HEK293 (cell line): ENCODE measurements around the gene PWWP2A.
A peak's percentile ranks its signal among the peaks of the same experiment; 100 is the strongest.

Experiments
- BCL11A ChIP-seq: fragments of 450-650 bp; formaldehyde crosslinking; IDR thresholded peaks from 2 replicates; pipeline ENCODE4 v1.5.1; 2016; ENCODE audit warnings: low read depth, missing biosample characterization, missing genetic modification characterization
- GFI1B ChIP-seq: fragments of 450-650 bp; formaldehyde crosslinking; IDR thresholded peaks from 2 replicates; pipeline ENCODE4 v1.5.1; 2016; ENCODE audit warnings: missing biosample characterization, missing genetic modification characterization
- KLF16 ChIP-seq: fragments of 450-650 bp; formaldehyde crosslinking; IDR thresholded peaks from 2 replicates; pipeline ENCODE4 v1.5.1; 2017; ENCODE audit warnings: missing biosample characterization, missing genetic modification characterization
- KLF8 ChIP-seq: fragments of 450-650 bp; formaldehyde crosslinking; IDR thresholded peaks from 2 replicates; pipeline ENCODE4 v1.5.1; 2016; ENCODE audit warnings: missing biosample characterization, missing genetic modification characterization
- SETDB1 ChIP-seq: IDR thresholded peaks from one replicate; pipeline ENCODE4 v1.6.1; 2017; ENCODE audit warnings: mild to moderate bottlenecking, low read length, moderate library complexity, mixed read lengths; ENCODE audit not compliant: insufficient read length
- SP3 ChIP-seq: fragments of 450-650 bp; formaldehyde crosslinking; IDR thresholded peaks from 2 replicates; pipeline ENCODE4 v1.5.1; 2016; ENCODE audit warnings: missing biosample characterization, missing genetic modification characterization
- ZEB2 ChIP-seq: fragments of 450-650 bp; formaldehyde crosslinking; IDR thresholded peaks from 2 replicates; pipeline ENCODE4 v1.5.1; 2016; ENCODE audit warnings: missing biosample characterization, missing genetic modification characterization
- ZIC2 ChIP-seq: fragments of 450-650 bp; formaldehyde crosslinking; IDR thresholded peaks from 2 replicates; pipeline ENCODE4 v1.5.1; 2016; ENCODE audit warnings: missing biosample characterization, missing genetic modification characterization
- ZNF146 ChIP-seq: fragments of 450-650 bp; formaldehyde crosslinking; IDR thresholded peaks from 2 replicates; pipeline ENCODE4 v1.5.1; 2016; ENCODE audit warnings: missing biosample characterization, missing genetic modification characterization
- ZNF16 ChIP-seq: fragments of 450-650 bp; formaldehyde crosslinking; IDR thresholded peaks from 2 replicates; pipeline ENCODE4 v1.5.1; 2016; ENCODE audit warnings: low read depth, missing biosample characterization, missing genetic modification characterization
- ZNF174 ChIP-seq: fragments of 450-650 bp; formaldehyde crosslinking; IDR thresholded peaks from 2 replicates; pipeline ENCODE4 v1.5.0; 2017; ENCODE audit warnings: missing biosample characterization, mild to moderate bottlenecking, missing genetic modification characterization
- ZNF202 ChIP-seq: fragments of 450-650 bp; formaldehyde crosslinking; IDR thresholded peaks from 2 replicates; pipeline ENCODE4 v1.5.1; 2016; ENCODE audit warnings: missing biosample characterization, missing genetic modification characterization, borderline replicate concordance
- ZNF23 ChIP-seq: fragments of 450-650 bp; formaldehyde crosslinking; IDR thresholded peaks from 2 replicates; pipeline ENCODE4 v1.5.1; 2016; ENCODE audit warnings: missing biosample characterization, missing genetic modification characterization, borderline replicate concordance
- ZNF274 ChIP-seq, 2 experiments: fragments of 200-500 bp in 1 of 2; fragments of 450-650 bp in 1 of 2; sonication (Bioruptor generic) in 1 of 2; formaldehyde crosslinking in 1 of 2; IDR thresholded peaks; 2 replicates each; pipeline versions ENCODE4 v1.5.1 to v1.6.1; 2014 to 2016; ENCODE audit warnings: borderline replicate concordance in 1 of 2, inconsistent platforms in 1 of 2, low read length in 1 of 2, missing biosample characterization in 1 of 2, missing genetic modification characterization in 1 of 2
- ZNF324 ChIP-seq: fragments of 450-650 bp; formaldehyde crosslinking; IDR thresholded peaks from 2 replicates; pipeline ENCODE4 v1.5.1; 2016; ENCODE audit warnings: missing biosample characterization, missing genetic modification characterization
- ZNF37A ChIP-seq: fragments of 450-650 bp; IDR thresholded peaks from 2 replicates; pipeline ENCODE4 v1.5.1; 2018; ENCODE audit warnings: missing biosample characterization, missing genetic modification characterization
- ZNF404 ChIP-seq: fragments of 450-650 bp; formaldehyde crosslinking; IDR thresholded peaks from 2 replicates; pipeline ENCODE4 v1.5.1; 2017; ENCODE audit warnings: missing biosample characterization, missing genetic modification characterization
- ZNF510 ChIP-seq: fragments of 450-650 bp; formaldehyde crosslinking; IDR thresholded peaks from 2 replicates; pipeline ENCODE4 v1.5.1; 2018; ENCODE audit warnings: mild to moderate bottlenecking, missing genetic modification characterization, missing biosample characterization; ENCODE audit not compliant: insufficient replicate concordance
- ZNF514 ChIP-seq: fragments of 450-650 bp; formaldehyde crosslinking; IDR thresholded peaks from 2 replicates; pipeline ENCODE4 v1.5.1; 2016; ENCODE audit warnings: missing biosample characterization, missing genetic modification characterization
- ZNF544 ChIP-seq: fragments of 450-650 bp; formaldehyde crosslinking; IDR thresholded peaks from 2 replicates; pipeline ENCODE4 v1.5.0; 2017; ENCODE audit warnings: missing biosample characterization, missing genetic modification characterization
- ZNF626 ChIP-seq: fragments of 450-650 bp; sonication (Bioruptor Pico); formaldehyde crosslinking; IDR thresholded peaks from 2 replicates; pipeline ENCODE4 v1.5.1; 2018; ENCODE audit warnings: missing biosample characterization, missing genetic modification characterization, inconsistent platforms
- ZNF837 ChIP-seq: fragments of 450-650 bp; formaldehyde crosslinking; IDR thresholded peaks from 2 replicates; pipeline ENCODE4 v1.5.1; 2016; ENCODE audit warnings: missing biosample characterization, missing genetic modification characterization
- ZNF843 ChIP-seq: fragments of 450-650 bp; formaldehyde crosslinking; IDR thresholded peaks from 2 replicates; pipeline ENCODE4 v1.5.1; 2016; ENCODE audit warnings: missing biosample characterization, missing genetic modification characterization
- TF ChIP-seq, protein P1 (sequence below): fragments of 450-650 bp; formaldehyde crosslinking; IDR thresholded peaks from 2 replicates; pipeline ENCODE4 v1.5.1; 2016; ENCODE audit warnings: missing biosample characterization, missing genetic modification characterization
- TF ChIP-seq, protein P2 (sequence below): fragments of 450-650 bp; formaldehyde crosslinking; IDR thresholded peaks from 2 replicates; pipeline ENCODE4 v1.5.1; 2016; ENCODE audit warnings: missing biosample characterization, missing genetic modification characterization
- TF ChIP-seq, protein P3 (sequence below): fragments of 450-650 bp; formaldehyde crosslinking; IDR thresholded peaks from 2 replicates; pipeline ENCODE4 v1.5.1; 2016; ENCODE audit warnings: missing biosample characterization, missing genetic modification characterization
- TF ChIP-seq, protein P4 (sequence below): fragments of 450-650 bp; formaldehyde crosslinking; IDR thresholded peaks from 2 replicates; pipeline ENCODE4 v1.5.1; 2017; ENCODE audit warnings: missing biosample characterization, missing genetic modification characterization
- TF ChIP-seq, protein P5 (sequence below): fragments of 450-650 bp; formaldehyde crosslinking; IDR thresholded peaks from 2 replicates; pipeline ENCODE4 v1.5.1; 2016; ENCODE audit warnings: missing biosample characterization, missing genetic modification characterization
- TF ChIP-seq, protein P6 (sequence below): fragments of 450-650 bp; formaldehyde crosslinking; IDR thresholded peaks from 2 replicates; pipeline ENCODE4 v1.5.1; 2016; ENCODE audit warnings: missing biosample characterization, missing genetic modification characterization

The PWWP2A gene

DNA sequence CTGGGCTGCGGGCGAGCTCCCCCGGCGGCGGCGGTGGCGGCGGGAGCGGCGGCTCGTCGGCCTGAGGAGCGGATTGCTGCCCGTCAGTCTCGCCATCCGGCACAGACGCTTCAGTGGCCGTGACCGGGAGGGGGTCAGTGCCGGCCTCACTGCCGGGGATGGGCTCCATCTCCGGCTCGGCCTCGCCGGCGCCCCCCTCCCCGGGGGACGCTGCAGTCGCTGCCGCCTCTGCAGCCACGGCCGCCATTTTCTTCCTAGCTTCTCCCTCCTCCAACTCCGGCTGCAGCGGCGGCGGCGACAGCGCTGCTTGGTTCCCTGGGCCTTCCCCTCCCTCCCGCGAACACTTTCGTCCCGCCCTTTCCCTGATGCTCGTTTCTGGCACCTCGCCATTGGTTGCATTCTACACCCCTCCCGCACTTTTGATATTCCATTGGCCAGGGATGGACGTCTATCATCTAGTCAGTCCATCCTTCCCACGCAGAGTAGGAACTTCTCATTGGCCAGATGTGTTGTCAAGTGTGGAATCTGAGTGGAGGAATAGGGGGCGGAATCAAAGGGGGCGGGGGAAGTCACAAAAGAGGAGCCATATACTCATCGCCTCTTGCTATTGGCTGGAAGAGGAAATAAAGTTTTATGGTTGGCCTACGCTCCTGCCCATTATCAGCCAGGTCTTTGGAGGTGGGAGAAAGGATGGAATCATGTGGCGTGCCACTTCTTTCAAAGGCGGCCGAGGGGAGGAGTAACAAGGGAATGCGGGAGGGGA, at the start of gene PWWP2A (continued):
- TF ChIP-seq, protein P1, sequence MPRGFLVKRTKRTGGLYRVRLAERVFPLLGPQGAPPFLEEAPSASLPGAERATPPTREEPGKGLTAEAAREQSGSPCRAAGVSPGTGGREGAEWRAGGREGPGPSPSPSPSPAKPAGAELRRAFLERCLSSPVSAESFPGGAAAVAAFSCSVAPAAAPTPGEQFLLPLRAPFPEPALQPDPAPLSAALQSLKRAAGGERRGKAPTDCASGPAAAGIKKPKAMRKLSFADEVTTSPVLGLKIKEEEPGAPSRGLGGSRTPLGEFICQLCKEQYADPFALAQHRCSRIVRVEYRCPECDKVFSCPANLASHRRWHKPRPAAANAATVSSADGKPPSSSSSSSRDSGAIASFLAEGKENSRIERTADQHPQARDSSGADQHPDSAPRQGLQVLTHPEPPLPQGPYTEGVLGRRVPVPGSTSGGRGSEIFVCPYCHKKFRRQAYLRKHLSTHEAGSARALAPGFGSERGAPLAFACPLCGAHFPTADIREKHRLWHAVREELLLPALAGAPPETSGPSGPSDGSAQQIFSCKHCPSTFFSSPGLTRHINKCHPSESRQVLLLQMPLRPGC: no peak
- TF ChIP-seq, protein P2, sequence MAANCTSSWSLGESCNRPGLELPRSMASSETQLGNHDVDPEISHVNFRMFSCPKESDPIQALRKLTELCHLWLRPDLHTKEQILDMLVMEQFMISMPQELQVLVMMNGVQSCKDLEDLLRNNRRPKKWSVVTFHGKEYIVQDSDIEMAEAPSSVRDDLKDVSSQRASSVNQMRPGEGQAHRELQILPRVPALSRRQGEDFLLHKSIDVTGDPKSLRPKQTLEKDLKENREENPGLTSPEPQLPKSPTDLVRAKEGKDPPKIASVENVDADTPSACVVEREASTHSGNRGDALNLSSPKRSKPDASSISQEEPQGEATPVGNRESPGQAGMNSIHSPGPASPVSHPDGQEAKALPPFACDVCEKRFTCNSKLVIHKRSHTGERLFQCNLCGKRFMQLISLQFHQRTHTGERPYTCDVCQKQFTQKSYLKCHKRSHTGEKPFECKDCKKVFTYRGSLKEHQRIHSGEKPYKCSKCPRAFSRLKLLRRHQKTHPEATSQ (tag by site-specific recombination): peak; percentile 63; the same call in 1 of the 2 replicates
- TF ChIP-seq ZEB2 (tag by site-specific recombination) (no peak), BCL11A (no peak), ZNF404 (tag by site-specific recombination) (no peak), SP3 (tag by site-specific recombination) (peak; percentile 100), ZNF202 (tag by site-specific recombination) (no peak), GFI1B (tag by site-specific recombination) (no peak), ZNF174 (tag by site-specific recombination) (no peak), ZNF514 (tag by site-specific recombination) (no peak), ZNF510 (tag by site-specific recombination) (no peak), ZNF23 (tag by site-specific recombination) (no peak), KLF16 (tag by site-specific recombination) (no peak), ZNF837 (tag by site-specific recombination) (no peak), ZNF843 (tag by site-specific recombination) (0 out of 2 replicates have a peak, but pooled peaks have one; percentile 16), ZNF37A (tag by site-specific recombination) (no peak), KLF8 (tag by site-specific recombination) (no peak), ZNF146 (tag by site-specific recombination) (no peak; the same call in 1 of the 2 replicates), ZNF324 (tag by site-specific recombination) (0 out of 2 replicates have a peak, but pooled peaks have one; percentile 21), ZNF16 (tag by site-specific recombination) (no peak), SETDB1 (no peak), ZIC2 (tag by site-specific recombination) (peak; percentile 7; the same call in 1 of the 2 replicates), ZNF544 (tag by site-specific recombination) (no peak), ZNF626 (tag by site-specific recombination) (no peak), ZNF274 (IDR thresholded peaks at IDR 0.05; ENCODE audit: low read length) (no peak), ZNF274 (tag by site-specific recombination; IDR thresholded peaks at IDR 0.05; ENCODE audit: borderline replicate concordance) (no peak)
- TF ChIP-seq, protein P3, sequence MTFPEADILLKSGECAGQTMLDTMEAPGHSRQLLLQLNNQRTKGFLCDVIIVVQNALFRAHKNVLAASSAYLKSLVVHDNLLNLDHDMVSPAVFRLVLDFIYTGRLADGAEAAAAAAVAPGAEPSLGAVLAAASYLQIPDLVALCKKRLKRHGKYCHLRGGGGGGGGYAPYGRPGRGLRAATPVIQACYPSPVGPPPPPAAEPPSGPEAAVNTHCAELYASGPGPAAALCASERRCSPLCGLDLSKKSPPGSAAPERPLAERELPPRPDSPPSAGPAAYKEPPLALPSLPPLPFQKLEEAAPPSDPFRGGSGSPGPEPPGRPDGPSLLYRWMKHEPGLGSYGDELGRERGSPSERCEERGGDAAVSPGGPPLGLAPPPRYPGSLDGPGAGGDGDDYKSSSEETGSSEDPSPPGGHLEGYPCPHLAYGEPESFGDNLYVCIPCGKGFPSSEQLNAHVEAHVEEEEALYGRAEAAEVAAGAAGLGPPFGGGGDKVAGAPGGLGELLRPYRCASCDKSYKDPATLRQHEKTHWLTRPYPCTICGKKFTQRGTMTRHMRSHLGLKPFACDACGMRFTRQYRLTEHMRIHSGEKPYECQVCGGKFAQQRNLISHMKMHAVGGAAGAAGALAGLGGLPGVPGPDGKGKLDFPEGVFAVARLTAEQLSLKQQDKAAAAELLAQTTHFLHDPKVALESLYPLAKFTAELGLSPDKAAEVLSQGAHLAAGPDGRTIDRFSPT: no peak
- TF ChIP-seq, protein P4, sequence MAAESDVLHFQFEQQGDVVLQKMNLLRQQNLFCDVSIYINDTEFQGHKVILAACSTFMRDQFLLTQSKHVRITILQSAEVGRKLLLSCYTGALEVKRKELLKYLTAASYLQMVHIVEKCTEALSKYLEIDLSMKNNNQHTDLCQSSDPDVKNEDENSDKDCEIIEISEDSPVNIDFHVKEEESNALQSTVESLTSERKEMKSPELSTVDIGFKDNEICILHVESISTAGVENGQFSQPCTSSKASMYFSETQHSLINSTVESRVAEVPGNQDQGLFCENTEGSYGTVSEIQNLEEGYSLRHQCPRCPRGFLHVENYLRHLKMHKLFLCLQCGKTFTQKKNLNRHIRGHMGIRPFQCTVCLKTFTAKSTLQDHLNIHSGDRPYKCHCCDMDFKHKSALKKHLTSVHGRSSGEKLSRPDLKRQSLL (tag by site-specific recombination): 0 out of 2 replicates have a peak, but pooled peaks have one; percentile 12
- TF ChIP-seq, protein P5, sequence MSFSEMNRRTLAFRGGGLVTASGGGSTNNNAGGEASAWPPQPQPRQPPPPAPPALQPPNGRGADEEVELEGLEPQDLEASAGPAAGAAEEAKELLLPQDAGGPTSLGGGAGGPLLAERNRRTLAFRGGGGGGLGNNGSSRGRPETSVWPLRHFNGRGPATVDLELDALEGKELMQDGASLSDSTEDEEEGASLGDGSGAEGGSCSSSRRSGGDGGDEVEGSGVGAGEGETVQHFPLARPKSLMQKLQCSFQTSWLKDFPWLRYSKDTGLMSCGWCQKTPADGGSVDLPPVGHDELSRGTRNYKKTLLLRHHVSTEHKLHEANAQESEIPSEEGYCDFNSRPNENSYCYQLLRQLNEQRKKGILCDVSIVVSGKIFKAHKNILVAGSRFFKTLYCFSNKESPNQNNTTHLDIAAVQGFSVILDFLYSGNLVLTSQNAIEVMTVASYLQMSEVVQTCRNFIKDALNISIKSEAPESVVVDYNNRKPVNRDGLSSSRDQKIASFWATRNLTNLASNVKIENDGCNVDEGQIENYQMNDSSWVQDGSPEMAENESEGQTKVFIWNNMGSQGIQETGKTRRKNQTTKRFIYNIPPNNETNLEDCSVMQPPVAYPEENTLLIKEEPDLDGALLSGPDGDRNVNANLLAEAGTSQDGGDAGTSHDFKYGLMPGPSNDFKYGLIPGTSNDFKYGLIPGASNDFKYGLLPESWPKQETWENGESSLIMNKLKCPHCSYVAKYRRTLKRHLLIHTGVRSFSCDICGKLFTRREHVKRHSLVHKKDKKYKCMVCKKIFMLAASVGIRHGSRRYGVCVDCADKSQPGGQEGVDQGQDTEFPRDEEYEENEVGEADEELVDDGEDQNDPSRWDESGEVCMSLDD (tag by site-specific recombination): no peak
- TF ChIP-seq, protein P6, sequence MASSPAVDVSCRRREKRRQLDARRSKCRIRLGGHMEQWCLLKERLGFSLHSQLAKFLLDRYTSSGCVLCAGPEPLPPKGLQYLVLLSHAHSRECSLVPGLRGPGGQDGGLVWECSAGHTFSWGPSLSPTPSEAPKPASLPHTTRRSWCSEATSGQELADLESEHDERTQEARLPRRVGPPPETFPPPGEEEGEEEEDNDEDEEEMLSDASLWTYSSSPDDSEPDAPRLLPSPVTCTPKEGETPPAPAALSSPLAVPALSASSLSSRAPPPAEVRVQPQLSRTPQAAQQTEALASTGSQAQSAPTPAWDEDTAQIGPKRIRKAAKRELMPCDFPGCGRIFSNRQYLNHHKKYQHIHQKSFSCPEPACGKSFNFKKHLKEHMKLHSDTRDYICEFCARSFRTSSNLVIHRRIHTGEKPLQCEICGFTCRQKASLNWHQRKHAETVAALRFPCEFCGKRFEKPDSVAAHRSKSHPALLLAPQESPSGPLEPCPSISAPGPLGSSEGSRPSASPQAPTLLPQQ (tag by site-specific recombination): peak; percentile 83
